Measurements from ENCODE around the gene SAMD14. TPM values are rescaled to one million over a fixed set of nuclear protein-coding genes. Genes with fewer than 3 reads are reported as not detected.
"Not testable (repeated sequence)": the region's sequence is repeated elsewhere in the genome, so short reads cannot be mapped to it uniquely, and the experiment has no call there.

Gene SAMD14
- polyA plus RNA-seq, 1 donor, result 5.7 TPM

GRCh38 chr17:50071692-50072091 is 58.3 kb downstream of the SAMD14 start:
- no CpG with 5 or more reads among the region's 6 CpGs for WGBS (ENCODE audit: insufficient coverage, low lambda C conversion rate)

GRCh38 chr17:50070908-50071680 is 58.9 kb downstream of the SAMD14 start:
- Histone ChIP-seq H3K27me3 (ENCODE audit: control insufficient read depth, insufficient read depth, low read length) (no peaks in the 10 kb centered on the region), H3K9me3 (ENCODE audit: control insufficient read depth, low read depth, low read length) (peaks cover 9% of the 10 kb centered on the region), H3K4me1 (ENCODE audit: control insufficient read depth, insufficient read depth, low read length) (no peaks in the 10 kb centered on the region), H3K36me3 (ENCODE audit: control insufficient read depth, insufficient read depth, low read length) (peaks cover 81% of the 10 kb centered on the region), H3K27ac (ENCODE audit: low read length) (no peak overlapping the region), H3K4me3 (ENCODE audit: low read length) (no peak overlapping the region)
- WGBS (ENCODE audit: insufficient coverage, low lambda C conversion rate), result no CpG with 5 or more reads among the region's 16 CpGs
- no peak for DNase-seq

More at GRCh38 chr17:50071692-50072091, 58.3 kb downstream of the SAMD14 start:
- H3K9me3 ChIP-seq (ENCODE audit: control insufficient read depth, low read depth, low read length), result peaks cover 9% of the 10 kb centered on the region
- H3K4me1 ChIP-seq (ENCODE audit: control insufficient read depth, insufficient read depth, low read length), result no peaks in the 10 kb centered on the region
- no peak for DNase-seq
- no peak overlapping the region for H3K27ac ChIP-seq (ENCODE audit: low read length)
- H3K36me3 ChIP-seq (ENCODE audit: control insufficient read depth, insufficient read depth, low read length), result peaks cover 79% of the 10 kb centered on the region
- H3K4me3 ChIP-seq (ENCODE audit: low read length), result no peak overlapping the region
- no peaks in the 10 kb centered on the region for H3K27me3 ChIP-seq (ENCODE audit: control insufficient read depth, insufficient read depth, low read length)

GRCh38 chr17:50067996-50068395 is 62.0 kb downstream of the SAMD14 start:
- peaks cover 56% of the 10 kb centered on the region for H3K36me3 ChIP-seq (ENCODE audit: control insufficient read depth, insufficient read depth, low read length)
- H3K4me3 ChIP-seq (ENCODE audit: low read length), result no peak overlapping the region
- H3K9me3 ChIP-seq (ENCODE audit: control insufficient read depth, low read depth, low read length), result peaks cover 9% of the 10 kb centered on the region
- DNase-seq, result no peak
- no peaks in the 10 kb centered on the region for H3K27me3 ChIP-seq (ENCODE audit: control insufficient read depth, insufficient read depth, low read length)
- WGBS (ENCODE audit: insufficient coverage, low lambda C conversion rate), result no CpG with 5 or more reads among the region's 13 CpGs
- peaks cover 12% of the 10 kb centered on the region for H3K4me1 ChIP-seq (ENCODE audit: control insufficient read depth, insufficient read depth, low read length)
- no peak overlapping the region for H3K27ac ChIP-seq (ENCODE audit: low read length)

- WGBS (ENCODE audit: insufficient coverage, low lambda C conversion rate), result no CpG with 5 or more reads among the region's 2 CpGs
- no peak overlapping the region for H3K27ac ChIP-seq (ENCODE audit: low read length)
Measured at GRCh38 chr17:50066995-50067394, 63.0 kb downstream of the SAMD14 start.

GRCh38 chr17:50065056-50065455 is 64.9 kb downstream of the SAMD14 start:
- peaks cover 33% of the 10 kb centered on the region for H3K4me1 ChIP-seq (ENCODE audit: control insufficient read depth, insufficient read depth, low read length)
- DNase-seq, result no peak
- WGBS (ENCODE audit: insufficient coverage, low lambda C conversion rate), result 31% methylated on average over 2 of the region's 3 CpGs
- H3K36me3 ChIP-seq (ENCODE audit: control insufficient read depth, insufficient read depth, low read length), result peaks cover 32% of the 10 kb centered on the region
- no peaks in the 10 kb centered on the region for H3K27me3 ChIP-seq (ENCODE audit: control insufficient read depth, insufficient read depth, low read length)
- H3K27ac ChIP-seq (ENCODE audit: low read length), result peak overlapping the region; percentile 25
- H3K9me3 ChIP-seq (ENCODE audit: control insufficient read depth, low read depth, low read length), result no peaks in the 10 kb centered on the region
- no peak overlapping the region for H3K4me3 ChIP-seq (ENCODE audit: low read length)

More at GRCh38 chr17:50066995-50067394, 63.0 kb downstream of the SAMD14 start:
- peaks cover 48% of the 10 kb centered on the region for H3K36me3 ChIP-seq (ENCODE audit: control insufficient read depth, insufficient read depth, low read length)
- no peak overlapping the region for H3K4me3 ChIP-seq (ENCODE audit: low read length)
- peaks cover 9% of the 10 kb centered on the region for H3K9me3 ChIP-seq (ENCODE audit: control insufficient read depth, low read depth, low read length)
- H3K4me1 ChIP-seq (ENCODE audit: control insufficient read depth, insufficient read depth, low read length), result peaks cover 17% of the 10 kb centered on the region
- DNase-seq, result no peak
- H3K27me3 ChIP-seq (ENCODE audit: control insufficient read depth, insufficient read depth, low read length), result no peaks in the 10 kb centered on the region

GRCh38 chr17:50064253-50065001 is 65.5 kb downstream of the SAMD14 start:
- peaks cover 39% of the 10 kb centered on the region for H3K4me1 ChIP-seq (ENCODE audit: control insufficient read depth, insufficient read depth, low read length)
- peaks cover 26% of the 10 kb centered on the region for H3K36me3 ChIP-seq (ENCODE audit: control insufficient read depth, insufficient read depth, low read length)

GRCh38 chr17:50063561-50064252 is 66.3 kb downstream of the SAMD14 start:
- peaks cover 46% of the 10 kb centered on the region for H3K4me1 ChIP-seq (ENCODE audit: control insufficient read depth, insufficient read depth, low read length)

More at GRCh38 chr17:50064253-50065001, 65.5 kb downstream of the SAMD14 start:
- no CpG with 5 or more reads among the region's 20 CpGs for WGBS (ENCODE audit: insufficient coverage, low lambda C conversion rate)
- peak overlapping the region; percentile 20 for H3K27ac ChIP-seq (ENCODE audit: low read length)
- no peak overlapping the region for H3K4me3 ChIP-seq (ENCODE audit: low read length)
- no peaks in the 10 kb centered on the region for H3K9me3 ChIP-seq (ENCODE audit: control insufficient read depth, low read depth, low read length)
- H3K27me3 ChIP-seq (ENCODE audit: control insufficient read depth, insufficient read depth, low read length), result no peaks in the 10 kb centered on the region
- DNase-seq, result peak in 1 of 2 donors; percentile 76

GRCh38 chr17:50062293-50063243 is 67.4 kb downstream of the SAMD14 start:
- Histone ChIP-seq H3K4me1 (ENCODE audit: control insufficient read depth, insufficient read depth, low read length) (peaks cover 58% of the 10 kb centered on the region), H3K27ac (ENCODE audit: low read length) (no peak overlapping the region)
- peak in 1 of 2 donors; percentile 26 for DNase-seq

More at GRCh38 chr17:50063561-50064252, 66.3 kb downstream of the SAMD14 start:
- Histone ChIP-seq H3K27me3 (ENCODE audit: control insufficient read depth, insufficient read depth, low read length) (no peaks in the 10 kb centered on the region), H3K4me3 (ENCODE audit: low read length) (no peak overlapping the region), H3K9me3 (ENCODE audit: control insufficient read depth, low read depth, low read length) (no peaks in the 10 kb centered on the region), H3K27ac (ENCODE audit: low read length) (no peak overlapping the region), H3K36me3 (ENCODE audit: control insufficient read depth, insufficient read depth, low read length) (peaks cover 22% of the 10 kb centered on the region)
- DNase-seq, result no peak
- no CpG with 5 or more reads among the region's 8 CpGs for WGBS (ENCODE audit: insufficient coverage, low lambda C conversion rate)

GRCh38 chr17:50061713-50062045 is 68.3 kb downstream of the SAMD14 start:
- H3K4me3 ChIP-seq (ENCODE audit: low read length); DNase-seq; H3K27me3 ChIP-seq (ENCODE audit: control insufficient read depth, insufficient read depth, low read length); H3K27ac ChIP-seq (ENCODE audit: low read length); H3K9me3 ChIP-seq (ENCODE audit: control insufficient read depth, low read depth, low read length); H3K36me3 ChIP-seq (ENCODE audit: control insufficient read depth, insufficient read depth, low read length): not testable (repeated sequence)
- H3K4me1 ChIP-seq (ENCODE audit: control insufficient read depth, insufficient read depth, low read length), result peaks cover 59% of the 10 kb centered on the region
- no CpG with 5 or more reads among the region's 10 CpGs for WGBS (ENCODE audit: insufficient coverage, low lambda C conversion rate)

More at GRCh38 chr17:50062293-50063243, 67.4 kb downstream of the SAMD14 start:
- WGBS (ENCODE audit: insufficient coverage, low lambda C conversion rate), result no CpG with 5 or more reads among the region's 10 CpGs
- Histone ChIP-seq H3K27me3 (ENCODE audit: control insufficient read depth, insufficient read depth, low read length) (no peaks in the 10 kb centered on the region), H3K4me3 (ENCODE audit: low read length) (no peak overlapping the region), H3K9me3 (ENCODE audit: control insufficient read depth, low read depth, low read length) (no peaks in the 10 kb centered on the region), H3K36me3 (ENCODE audit: control insufficient read depth, insufficient read depth, low read length) (peaks cover 12% of the 10 kb centered on the region)

All from large intestine (tissue), 3 donors.